Smooth muscle cell (in vitro differentiated cells): ENCODE data around the gene ATP9B. TPM values are rescaled to one million over a fixed set of nuclear protein-coding genes. Genes with fewer than 3 reads are reported as not detected.

Experiments used
- DNase-seq: peaks from one replicate; lab custom pipeline; 2025; ENCODE audit not compliant: unreplicated experiment; lab: John Stamatoyannopoulos, UW
- H2AFZ ChIP-seq: fragments of 200-600 bp; sonication (generic); 2 replicates; pipeline ENCODE4 v1.6.0; 2016; ENCODE audit warnings: antibody characterized with exemption, low read depth, mild to moderate bottlenecking
- H3F3A ChIP-seq: fragments of 200-600 bp; sonication (generic); 2 replicates; pipeline ENCODE4 v1.6.0; 2017; ENCODE audit warnings: antibody characterized with exemption, low read depth
- H3K27ac ChIP-seq: fragments of 200-600 bp; sonication (generic); 2 replicates; pipeline ENCODE4 v1.5.1; 2016; ENCODE audit warnings: low read depth, mild to moderate bottlenecking
- H3K27me3 ChIP-seq: fragments of 200-600 bp; sonication (generic); 2 replicates; pipeline ENCODE4 v1.6.1; 2016; ENCODE audit warnings: low read depth, mild to moderate bottlenecking
- H3K36me3 ChIP-seq: fragments of 200-600 bp; sonication (generic); 2 replicates; pipeline ENCODE4 v1.5.1; 2016; ENCODE audit warnings: low read depth
- H3K4me1 ChIP-seq: fragments of 200-600 bp; sonication (generic); 2 replicates; pipeline ENCODE4 v1.5.1; 2016; ENCODE audit warnings: low read depth
- H3K4me2 ChIP-seq: fragments of 200-600 bp; sonication (generic); 2 replicates; pipeline ENCODE4 v1.6.0; 2016; ENCODE audit warnings: mild to moderate bottlenecking
- H3K4me3 ChIP-seq: fragments of 200-600 bp; sonication (generic); 2 replicates; pipeline ENCODE4 v1.5.1; 2016; ENCODE audit warnings: mild to moderate bottlenecking
- H3K79me2 ChIP-seq: fragments of 200-600 bp; sonication (generic); 2 replicates; pipeline ENCODE4 v1.6.0; 2016; ENCODE audit warnings: low read depth, mild to moderate bottlenecking
- H3K9ac ChIP-seq: fragments of 200-600 bp; sonication (generic); 2 replicates; pipeline ENCODE4 v1.6.0; 2016; ENCODE audit warnings: low read depth
- H3K9me3 ChIP-seq: fragments of 200-600 bp; sonication (generic); replicated peaks from 2 replicates; pipeline ENCODE4 v1.5.1; 2016; ENCODE audit warnings: low read depth
- H4K20me1 ChIP-seq: fragments of 200-600 bp; sonication (generic); 2 replicates; pipeline ENCODE4 v1.6.0; 2016; ENCODE audit warnings: low read depth
- CTCF ChIP-seq: fragments of 200-600 bp; sonication (generic); IDR thresholded peaks from 2 replicates; pipeline ENCODE4 v1.5.1; 2017; ENCODE audit warnings: borderline replicate concordance, mild to moderate bottlenecking, antibody characterized with exemption; ENCODE audit not compliant: insufficient read depth, poor library complexity, severe bottlenecking
- WGBS: methylation state at CpG from one replicate; pipeline ENCODE4 v1.1.7; 2016; ENCODE audit warnings: low lambda C conversion rate; 5-methylcytosine and 5-hydroxymethylcytosine counted together
- polyA plus RNA-seq: library from polyadenylated mRNA; unstranded; fragments of >200 nt; fragmentation: Nextera tagmentation; extraction: Ambion mirVana; gene quantifications from 2 replicates; pipeline ENCODE4 v1.2.1, GENCODE V29; 2016
- total RNA-seq: library from RNA; depleted of rRNA; stranded (reverse); fragments of >200 nt; gene quantifications from 2 replicates; pipeline ENCODE4 v1.2.3, GENCODE V29; 2014

Gene ATP9B
- total and polyA plus RNA-seq, 2 experiments from 2014 or later: 6.1 to 16.4 TPM

DNA sequence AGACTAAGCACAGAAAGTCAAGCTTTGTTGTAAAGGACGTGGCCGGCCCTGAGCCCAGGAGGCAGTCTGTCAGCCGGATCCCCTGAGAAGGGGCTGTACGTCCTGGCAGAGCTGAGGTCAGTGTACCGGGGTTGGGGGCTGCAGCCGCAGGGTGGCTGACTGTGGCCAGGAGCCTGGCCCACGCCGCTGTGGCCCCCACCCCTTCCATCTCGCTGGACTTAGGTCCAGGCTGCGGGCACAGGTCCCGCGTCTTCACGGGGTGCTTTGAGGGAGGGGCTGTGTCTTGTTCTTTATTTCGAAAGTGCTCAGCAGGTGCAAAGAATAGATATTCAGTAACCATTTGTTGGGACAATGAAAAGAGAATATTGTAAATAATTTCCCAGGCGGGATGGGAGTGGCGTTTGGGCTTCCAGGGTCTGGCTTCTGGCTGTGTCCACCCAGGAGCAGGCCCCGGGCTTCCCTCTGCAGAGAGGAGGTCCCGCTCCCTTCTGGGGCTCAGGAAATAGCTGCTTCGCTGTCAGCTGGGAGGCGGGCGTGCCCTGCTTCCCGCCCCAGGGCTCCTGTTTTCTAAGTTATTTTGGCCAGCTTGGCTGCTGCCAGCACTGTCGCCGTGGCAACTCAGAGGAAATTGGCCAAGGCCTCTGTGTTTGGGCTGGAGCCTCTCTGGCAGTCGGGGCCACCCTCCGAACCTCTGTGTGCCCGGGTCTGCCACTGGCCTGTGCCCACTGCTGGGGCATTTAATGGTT lies 334.0 kb downstream of the ATP9B start:
- Histone ChIP-seq H3K36me3 (no peaks in the 10 kb centered on the region), H4K20me1 (peaks cover 86% of the 10 kb centered on the region), H3K4me1 (peaks cover 5% of the 10 kb centered on the region), H3K27ac (peak overlapping the region; percentile 59), H2AFZ (no peak overlapping the region), H3K9me3 (no peaks in the 10 kb centered on the region), H3K4me2 (no peak overlapping the region), H3K9ac (no peak overlapping the region), H3K4me3 (no peak overlapping the region), H3K27me3 (no peaks in the 10 kb centered on the region), H3F3A (peaks cover 4% of the 10 kb centered on the region), H3K79me2 (peaks cover 77% of the 10 kb centered on the region)
- no peak for TF ChIP-seq CTCF
- WGBS: 80% methylated on average over 27 of the region's 27 CpGs
- no peak for DNase-seq

- Histone ChIP-seq H3F3A (no peaks in the 10 kb centered on the region), H2AFZ (no peak overlapping the region), H3K4me2 (no peak overlapping the region), H3K4me1 (peaks cover 5% of the 10 kb centered on the region), H3K27ac (peak overlapping the region; percentile 59), H3K9ac (no peak overlapping the region), H3K4me3 (no peak overlapping the region), H4K20me1 (peaks cover 83% of the 10 kb centered on the region), H3K79me2 (peaks cover 81% of the 10 kb centered on the region), H3K36me3 (no peaks in the 10 kb centered on the region), H3K9me3 (no peaks in the 10 kb centered on the region), H3K27me3 (no peaks in the 10 kb centered on the region)
- no peak for TF ChIP-seq CTCF
- 74% methylated on average over 31 of the region's 31 CpGs for WGBS
- no peak for DNase-seq
These were observed 334.8 kb downstream of the ATP9B start for GRCh38 chr18:79403723-79404566.

GRCh38 chr18:79404567-79404910 lies 335.3 kb downstream of the ATP9B start:
- TF ChIP-seq CTCF: no peak
- Histone ChIP-seq H3K4me1 (peaks cover 5% of the 10 kb centered on the region), H3K27ac (no peak overlapping the region), H3K36me3 (no peaks in the 10 kb centered on the region), H3K4me3 (no peak overlapping the region), H4K20me1 (peaks cover 82% of the 10 kb centered on the region), H2AFZ (no peak overlapping the region), H3F3A (no peaks in the 10 kb centered on the region), H3K4me2 (no peak overlapping the region), H3K9ac (no peak overlapping the region), H3K79me2 (peaks cover 79% of the 10 kb centered on the region), H3K27me3 (no peaks in the 10 kb centered on the region), H3K9me3 (no peaks in the 10 kb centered on the region)
- DNase-seq: no peak
- 94% methylated on average over 12 of the region's 12 CpGs for WGBS
